Loucy (cell line): ENCODE measurements around the gene PRKCQ.

Experiments used
- EZH2phosphoT487 ChIP-seq: fragments of 200-600 bp; IDR thresholded peaks from 2 replicates; pipeline ENCODE4 v1.6.1; 2018; ENCODE audit warnings: antibody characterized with exemption, mild to moderate bottlenecking, moderate library complexity, borderline replicate concordance
- TF ChIP-seq, protein P1 (sequence below): fragments of 200-600 bp; sonication (generic); conservative IDR thresholded peaks from 2 replicates; pipeline ENCODE4 v1.5.1; 2014; ENCODE audit warnings: mild to moderate bottlenecking, antibody characterized with exemption, low read length

DNA sequence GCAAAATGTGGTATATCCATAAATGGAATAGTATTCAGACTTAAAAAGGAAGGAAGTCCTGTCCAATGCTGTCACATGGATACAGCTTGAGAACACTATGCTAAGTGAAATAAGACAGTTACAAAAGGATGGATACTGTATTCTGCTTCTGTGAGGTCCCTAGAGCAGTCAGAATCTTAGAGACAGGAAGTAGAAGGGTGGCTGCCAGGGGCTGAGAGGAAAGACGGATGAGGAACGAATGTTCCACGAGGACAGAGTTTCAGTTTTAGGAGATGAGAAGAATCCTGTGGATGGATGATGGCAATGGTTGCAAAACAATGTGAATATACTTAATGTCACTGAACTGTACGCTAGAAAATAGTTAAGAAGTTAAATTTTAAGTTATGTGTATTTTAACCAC is 3.8 kb downstream of the PRKCQ start:
- TF ChIP-seq, protein P1, sequence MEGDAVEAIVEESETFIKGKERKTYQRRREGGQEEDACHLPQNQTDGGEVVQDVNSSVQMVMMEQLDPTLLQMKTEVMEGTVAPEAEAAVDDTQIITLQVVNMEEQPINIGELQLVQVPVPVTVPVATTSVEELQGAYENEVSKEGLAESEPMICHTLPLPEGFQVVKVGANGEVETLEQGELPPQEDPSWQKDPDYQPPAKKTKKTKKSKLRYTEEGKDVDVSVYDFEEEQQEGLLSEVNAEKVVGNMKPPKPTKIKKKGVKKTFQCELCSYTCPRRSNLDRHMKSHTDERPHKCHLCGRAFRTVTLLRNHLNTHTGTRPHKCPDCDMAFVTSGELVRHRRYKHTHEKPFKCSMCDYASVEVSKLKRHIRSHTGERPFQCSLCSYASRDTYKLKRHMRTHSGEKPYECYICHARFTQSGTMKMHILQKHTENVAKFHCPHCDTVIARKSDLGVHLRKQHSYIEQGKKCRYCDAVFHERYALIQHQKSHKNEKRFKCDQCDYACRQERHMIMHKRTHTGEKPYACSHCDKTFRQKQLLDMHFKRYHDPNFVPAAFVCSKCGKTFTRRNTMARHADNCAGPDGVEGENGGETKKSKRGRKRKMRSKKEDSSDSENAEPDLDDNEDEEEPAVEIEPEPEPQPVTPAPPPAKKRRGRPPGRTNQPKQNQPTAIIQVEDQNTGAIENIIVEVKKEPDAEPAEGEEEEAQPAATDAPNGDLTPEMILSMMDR, result no peak
- TF ChIP-seq EZH2phosphoT487, result no peak
